ENCODE data around the gene MGAM2. TPM values are rescaled to one million over a fixed set of nuclear protein-coding genes. Genes with fewer than 3 reads are reported as not detected.

MGAM2 gene
- total and polyA plus RNA-seq, 2 of the 4 experiments (the other 2 are of a cell fraction) = not detected

DNA sequence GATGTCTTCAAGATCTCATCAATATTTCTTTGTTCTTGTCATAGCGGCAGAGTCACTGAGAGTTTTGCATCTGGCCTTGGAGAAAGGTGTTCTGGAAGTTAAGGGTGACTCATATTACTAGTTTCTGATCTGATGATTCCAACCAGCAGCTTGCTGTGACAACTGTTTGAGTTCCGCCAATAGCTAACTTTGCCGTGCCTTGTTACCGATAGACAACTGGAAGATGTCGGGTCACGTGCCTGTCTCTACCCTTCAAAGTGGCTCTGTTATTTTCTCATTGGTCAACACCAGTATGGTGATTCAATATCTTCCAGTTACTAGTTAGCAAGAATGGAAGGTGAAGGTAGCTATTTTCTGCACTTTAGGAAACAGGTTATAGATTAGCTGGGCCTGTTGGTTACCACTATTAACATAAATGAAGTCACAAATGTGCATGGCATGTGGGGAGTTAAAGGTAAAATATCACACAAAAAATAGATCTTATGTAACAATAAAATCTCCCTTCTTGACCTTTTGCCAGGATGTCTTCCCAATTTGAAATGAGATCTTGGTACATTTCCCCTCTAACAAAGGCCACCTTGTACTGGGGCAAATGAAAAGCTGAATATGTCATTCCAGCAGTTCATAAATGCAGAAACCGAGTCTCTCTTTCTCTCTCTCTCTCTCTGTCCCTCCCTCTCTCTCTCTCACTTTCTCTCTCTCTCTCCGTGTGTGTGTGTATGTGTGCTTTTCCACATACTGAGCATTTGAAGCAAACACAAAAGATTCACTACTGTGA is 2.6 kb upstream of the MGAM2 start (continued):
- TF ChIP-seq SMC3 (IDR thresholded peaks at IDR 0.05; ENCODE audit: low read depth, low read length) (no peak), MAZ (IDR thresholded peaks at IDR 0.05; ENCODE audit: borderline replicate concordance, low read depth, low read length) (no peak), MXI1 (IDR thresholded peaks at IDR 0.05; ENCODE audit: borderline replicate concordance, low read depth, low read length) (no peak)

DNA sequence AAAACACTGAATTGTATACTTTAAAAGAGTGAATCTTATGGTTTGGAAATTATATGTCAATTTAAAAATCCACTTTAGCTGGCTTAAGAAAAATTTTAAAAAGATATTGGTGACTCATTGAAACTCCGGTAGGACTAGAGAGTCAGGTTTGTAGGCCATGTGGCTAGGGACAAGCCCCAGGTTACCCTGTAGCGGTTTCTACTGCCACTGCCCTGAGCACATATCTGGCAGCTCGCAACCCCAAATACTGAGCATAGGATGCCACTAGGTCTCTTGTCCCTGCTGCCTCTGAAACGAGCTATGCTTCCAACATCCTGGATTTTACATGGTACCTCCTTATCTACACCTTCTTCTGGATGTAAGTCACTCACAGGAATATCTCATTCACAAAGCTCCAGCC is 1.4 kb upstream of the MGAM2 start:
- Histone ChIP-seq H2AK5ac (ENCODE audit: low read depth, low read length) (no peak overlapping the region), H3K18ac (ENCODE audit: low read depth, low read length) (no peak overlapping the region), H3K9ac (ENCODE audit: low read depth, low read length) (no peak overlapping the region), H3K27me3 (ENCODE audit: control insufficient read depth, insufficient read depth, low read length) (no peaks in the 10 kb centered on the region), H3K36me3 (ENCODE audit: control insufficient read depth, insufficient read depth, low read length) (no peaks in the 10 kb centered on the region), H3K4me1 (ENCODE audit: control insufficient read depth, insufficient read depth, low read length) (no peaks in the 10 kb centered on the region), H3K56ac (ENCODE audit: extremely low read depth, insufficient read depth, low read length) (no peak overlapping the region), H2BK5ac (ENCODE audit: low read depth, low read length, poor library complexity, severe bottlenecking) (no peak overlapping the region), H3K27ac (ENCODE audit: insufficient read depth, low read length) (no peak overlapping the region), H4K5ac (ENCODE audit: low read depth, low read length) (no peak overlapping the region), H3K4ac (ENCODE audit: low read depth, low read length) (no peak overlapping the region), H3K23ac (ENCODE audit: low read depth, low read length) (no peak overlapping the region), H3K14ac (replicated peaks; ENCODE audit: low read depth, low read length) (no peak overlapping the region), H4K20me1 (ENCODE audit: insufficient read depth, low read length) (no peaks in the 10 kb centered on the region), H3K79me1 (ENCODE audit: low read depth in 1 of 2, low read length in 2 of 2) (no peaks in the 10 kb centered on the region), H2AK9ac (replicated peaks; ENCODE audit: low read depth, low read length, poor library complexity) (no peak overlapping the region), H2BK15ac (ENCODE audit: low read depth, low read length) (no peak overlapping the region), H2BK120ac (ENCODE audit: low read depth, low read length) (no peak overlapping the region), H3K4me2 (ENCODE audit: low read depth, low read length) (no peak overlapping the region), H3K9me1 (ENCODE audit: insufficient read depth, low read length) (no peaks in the 10 kb centered on the region), H2BK20ac (ENCODE audit: low read depth, low read length) (no peak overlapping the region), H2AFZ (replicated peaks; ENCODE audit: low read length, poor library complexity) (no peak overlapping the region), H4K91ac (ENCODE audit: insufficient read depth, low read depth, low read length) (no peak overlapping the region), H4K8ac (ENCODE audit: low read depth in 2 of 2, low read length in 2 of 2) (no peak overlapping the region), H3K4me3 (ENCODE audit: insufficient read depth, low read depth, low read length) (no peak overlapping the region), H3K9me3 (ENCODE audit: control insufficient read depth, insufficient read depth, low read length) (peaks cover 5% of the 10 kb centered on the region)
- POLR2A ChIA-PET (ENCODE audit: unreplicated experiment) = no interaction called here
- CTCF ChIA-PET = no interaction called here
- in situ Hi-C loops (cut with MboI; ENCODE audit: low sequenced_read_pairs) (no loop called here), intact Hi-C loops (cut with micrococcal nuclease) (no loop called here), dilution Hi-C loops (cut with HindIII; ENCODE audit: low sequenced_read_pairs, unreplicated experiment) (no loop called here)
- ATAC-seq (ENCODE audit: low read depth) (no peak), DNase-seq (no peak)
- no TSS peak for BruUV-seq (replicated peaks)
- WGBS, 2 experiments (ENCODE audit: extremely low coverage in 2 of 2, insufficient read length in 1 of 2) = 60% methylated on average over 2 of the region's 4 CpGs; no CpG with 5 or more reads in 1 of the 2 experiments
- TF ChIP-seq MAFK (IDR thresholded peaks at IDR 0.05; ENCODE audit: low read depth, low read length) = no peak
- TF ChIP-seq RAD21 (IDR thresholded peaks at IDR 0.05; ENCODE audit: low read length) = no peak
- TF ChIP-seq CHD1 (IDR thresholded peaks at IDR 0.05; ENCODE audit: low read depth, low read length) = no peak
- TF ChIP-seq NFE2L2 (IDR thresholded peaks at IDR 0.05; ENCODE audit: low read depth, low read length) = no peak
- TF ChIP-seq CEBPB (IDR thresholded peaks at IDR 0.05; ENCODE audit: low read depth, low read length) = no peak
- TF ChIP-seq MXI1 (IDR thresholded peaks at IDR 0.05; ENCODE audit: borderline replicate concordance, low read depth, low read length) = no peak
- no peak for TF ChIP-seq POLR2A (IDR thresholded peaks at IDR 0.05; ENCODE audit: low read depth, low read length)
- no peak for TF ChIP-seq RCOR1 (IDR thresholded peaks at IDR 0.05; ENCODE audit: insufficient replicate concordance, low read length)
- no peak for TF ChIP-seq SMC3 (IDR thresholded peaks at IDR 0.05; ENCODE audit: low read depth, low read length)
- TF ChIP-seq FOS (IDR thresholded peaks at IDR 0.05; ENCODE audit: low read depth, low read length) = no peak
- TF ChIP-seq BHLHE40 (IDR thresholded peaks at IDR 0.05; ENCODE audit: low read depth, low read length) = no peak
- TF ChIP-seq, protein P1, sequence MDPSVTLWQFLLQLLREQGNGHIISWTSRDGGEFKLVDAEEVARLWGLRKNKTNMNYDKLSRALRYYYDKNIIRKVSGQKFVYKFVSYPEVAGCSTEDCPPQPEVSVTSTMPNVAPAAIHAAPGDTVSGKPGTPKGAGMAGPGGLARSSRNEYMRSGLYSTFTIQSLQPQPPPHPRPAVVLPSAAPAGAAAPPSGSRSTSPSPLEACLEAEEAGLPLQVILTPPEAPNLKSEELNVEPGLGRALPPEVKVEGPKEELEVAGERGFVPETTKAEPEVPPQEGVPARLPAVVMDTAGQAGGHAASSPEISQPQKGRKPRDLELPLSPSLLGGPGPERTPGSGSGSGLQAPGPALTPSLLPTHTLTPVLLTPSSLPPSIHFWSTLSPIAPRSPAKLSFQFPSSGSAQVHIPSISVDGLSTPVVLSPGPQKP (IDR thresholded peaks at IDR 0.05; ENCODE audit: borderline replicate concordance, low read depth, low read length) = no peak
- TF ChIP-seq, protein P2, sequence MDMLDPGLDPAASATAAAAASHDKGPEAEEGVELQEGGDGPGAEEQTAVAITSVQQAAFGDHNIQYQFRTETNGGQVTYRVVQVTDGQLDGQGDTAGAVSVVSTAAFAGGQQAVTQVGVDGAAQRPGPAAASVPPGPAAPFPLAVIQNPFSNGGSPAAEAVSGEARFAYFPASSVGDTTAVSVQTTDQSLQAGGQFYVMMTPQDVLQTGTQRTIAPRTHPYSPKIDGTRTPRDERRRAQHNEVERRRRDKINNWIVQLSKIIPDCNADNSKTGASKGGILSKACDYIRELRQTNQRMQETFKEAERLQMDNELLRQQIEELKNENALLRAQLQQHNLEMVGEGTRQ (IDR thresholded peaks at IDR 0.05; ENCODE audit: low read depth, low read length) = no peak

Data from IMR-90 (cell line).